IMR-90 (cell line): ENCODE results near the gene CDK2AP2. TPM values are rescaled to one million over a fixed set of nuclear protein-coding genes. Genes with fewer than 3 reads are reported as not detected.

Experiments used
- ATAC-seq: fragments of 200-7000 bp; cut with Tn5 transposase; 2 replicates; pipeline ENCODE4 v1.9.1; 2020; ENCODE audit warnings: low read depth, mild to moderate bottlenecking, moderate library complexity
- BruUV-seq: library from RNA; stranded (reverse); fragments of 400-500 nt; replicated peaks from 2 replicates; lab custom pipeline; 2021; lab: Mats Ljungman, UMichigan
- CTCF ChIA-PET: fragments of 300-600 bp; formaldehyde crosslinking; extraction: SDS; loops from one replicate; lab custom pipeline; 2021; ENCODE audit warnings: antibody characterized with exemption; lab: Yijun Ruan, JAX
- POLR2A ChIA-PET: fragments of 300-600 bp; sonication (Branson Sonifier 250); formaldehyde crosslinking; loops from one replicate; lab custom pipeline; 2022; ENCODE audit warnings: antibody characterized with exemption; ENCODE audit not compliant: unreplicated experiment; lab: Charles Lee
- DNase-seq: peaks from one replicate; pipeline ENCODE4 v3.0.0; 2013
- H2AFZ ChIP-seq: replicated peaks from 2 replicates; pipeline ENCODE3; 2013; ENCODE audit warnings: low read length, mild to moderate bottlenecking; ENCODE audit not compliant: poor library complexity
- H2AK5ac ChIP-seq: 2 replicates; pipeline ENCODE4 v1.6.1; 2013; ENCODE audit warnings: low read depth, low read length, inconsistent platforms
- H2AK9ac ChIP-seq: replicated peaks from 2 replicates; pipeline ENCODE3; 2013; ENCODE audit warnings: mild to moderate bottlenecking, low read depth, low read length, moderate library complexity; ENCODE audit not compliant: poor library complexity
- H2BK120ac ChIP-seq: 2 replicates; pipeline ENCODE4 v1.6.1; 2013; ENCODE audit warnings: low read depth, low read length, inconsistent platforms
- H2BK15ac ChIP-seq: 3 replicates; pipeline ENCODE4 v1.6.1; 2013; ENCODE audit warnings: low read depth, low read length, inconsistent platforms
- H2BK20ac ChIP-seq: 2 replicates; pipeline ENCODE4 v1.6.1; 2013; ENCODE audit warnings: low read depth, mild to moderate bottlenecking, inconsistent platforms, low read length, moderate library complexity
- H2BK5ac ChIP-seq: 2 replicates; pipeline ENCODE4 v1.6.1; 2013; ENCODE audit warnings: mild to moderate bottlenecking, low read depth, low read length, inconsistent platforms; ENCODE audit not compliant: poor library complexity, severe bottlenecking
- H3K14ac ChIP-seq: replicated peaks from 2 replicates; pipeline ENCODE4 v1.6.1; 2013; ENCODE audit warnings: low read depth, low read length, inconsistent platforms
- H3K18ac ChIP-seq: 2 replicates; pipeline ENCODE4 v1.6.1; 2013; ENCODE audit warnings: low read depth, low read length, control low read depth
- H3K23ac ChIP-seq: 2 replicates; pipeline ENCODE4 v1.6.1; 2013; ENCODE audit warnings: low read depth, low read length, inconsistent platforms
- H3K27ac ChIP-seq: 2 replicates; pipeline ENCODE4 v1.5.1; 2013; ENCODE audit warnings: mild to moderate bottlenecking, control low read depth, low read length; ENCODE audit not compliant: insufficient read depth
- H3K27me3 ChIP-seq: 2 replicates; pipeline ENCODE4 v1.6.1; 2013; ENCODE audit warnings: low read length; ENCODE audit not compliant: control insufficient read depth, insufficient read depth
- H3K36me3 ChIP-seq: 2 replicates; pipeline ENCODE4 v1.6.1; 2013; ENCODE audit warnings: low read length, mixed read lengths; ENCODE audit not compliant: control insufficient read depth, insufficient read depth
- H3K4ac ChIP-seq: 2 replicates; pipeline ENCODE4 v1.6.1; 2013; ENCODE audit warnings: low read depth, low read length, inconsistent platforms
- H3K4me1 ChIP-seq: 2 replicates; pipeline ENCODE4 v1.6.1; 2013; ENCODE audit warnings: low read length, mixed read lengths; ENCODE audit not compliant: control insufficient read depth, insufficient read depth
- H3K4me2 ChIP-seq: 2 replicates; pipeline ENCODE4 v1.6.1; 2013; ENCODE audit warnings: low read depth, mild to moderate bottlenecking, control low read depth, low read length, moderate library complexity
- H3K4me3 ChIP-seq: 2 replicates; pipeline ENCODE4 v1.5.1; 2013; ENCODE audit warnings: low read depth, mild to moderate bottlenecking, control low read depth, low read length, moderate library complexity; ENCODE audit not compliant: insufficient read depth
- H3K56ac ChIP-seq: 2 replicates; pipeline ENCODE4 v1.6.1; 2013; ENCODE audit warnings: low read length, inconsistent platforms; ENCODE audit not compliant: insufficient read depth; ENCODE audit errors: extremely low read depth
- H3K79me1 ChIP-seq, 2 experiments: 2 replicates each; pipeline ENCODE4 v1.6.1; 2013; ENCODE audit warnings: low read length in 2 of 2, inconsistent platforms in 1 of 2, low read depth in 1 of 2
- H3K9ac ChIP-seq: 2 replicates; pipeline ENCODE4 v1.6.1; 2013; ENCODE audit warnings: low read depth, low read length, control low read depth
- H3K9me1 ChIP-seq: 2 replicates; pipeline ENCODE4 v1.6.1; 2013; ENCODE audit warnings: low read length, inconsistent platforms; ENCODE audit not compliant: insufficient read depth
- H3K9me3 ChIP-seq: 2 replicates; pipeline ENCODE4 v1.6.1; 2013; ENCODE audit warnings: low read length; ENCODE audit not compliant: control insufficient read depth, insufficient read depth
- H4K20me1 ChIP-seq: 2 replicates; pipeline ENCODE4 v1.6.1; 2013; ENCODE audit warnings: low read length, inconsistent platforms; ENCODE audit not compliant: insufficient read depth
- H4K5ac ChIP-seq: 2 replicates; pipeline ENCODE4 v1.6.1; 2013; ENCODE audit warnings: mild to moderate bottlenecking, low read depth, low read length, control low read depth
- H4K8ac ChIP-seq, 2 experiments: 2 replicates each; pipeline ENCODE4 v1.6.1; 2013; ENCODE audit warnings: low read depth in 2 of 2, low read length in 2 of 2, control low read depth in 1 of 2, inconsistent platforms in 1 of 2
- H4K91ac ChIP-seq: 2 replicates; pipeline ENCODE4 v1.6.1; 2013; ENCODE audit warnings: low read depth, low read length, inconsistent platforms; ENCODE audit not compliant: insufficient read depth
- BHLHE40 ChIP-seq: fragments of 150-350 bp; IDR thresholded peaks from 2 replicates; pipeline ENCODE4 v1.6.1; 2016; ENCODE audit warnings: mild to moderate bottlenecking, low read depth, low read length
- CEBPB ChIP-seq: IDR thresholded peaks from 2 replicates; pipeline ENCODE4 v1.6.1; 2012; ENCODE audit warnings: low read depth, low read length, improper control_type of control experiment
- CHD1 ChIP-seq: IDR thresholded peaks from 2 replicates; pipeline ENCODE4 v1.6.1; 2012; ENCODE audit warnings: low read depth, low read length, improper control_type of control experiment
- FOS ChIP-seq: fragments of 150-350 bp; IDR thresholded peaks from 2 replicates; pipeline ENCODE4 v1.6.1; 2016; ENCODE audit warnings: low read depth, low read length
- MAZ ChIP-seq: IDR thresholded peaks from 2 replicates; pipeline ENCODE4 v1.6.1; 2012; ENCODE audit warnings: low read depth, mild to moderate bottlenecking, low read length, improper control_type of control experiment, moderate library complexity, borderline replicate concordance
- MXI1 ChIP-seq: IDR thresholded peaks from 2 replicates; pipeline ENCODE4 v1.6.1; 2012; ENCODE audit warnings: low read depth, mild to moderate bottlenecking, low read length, moderate library complexity, borderline replicate concordance
- NFE2L2 ChIP-seq: fragments of 150-350 bp; IDR thresholded peaks from 2 replicates; pipeline ENCODE4 v1.6.1; 2016; ENCODE audit warnings: low read depth, mild to moderate bottlenecking, low read length
- POLR2A ChIP-seq: IDR thresholded peaks from 2 replicates; pipeline ENCODE4 v1.6.1; 2012; ENCODE audit warnings: mild to moderate bottlenecking, low read depth, low read length
- RAD21 ChIP-seq: IDR thresholded peaks from 2 replicates; pipeline ENCODE4 v1.6.1; 2012; ENCODE audit warnings: low read length, improper control_type of control experiment
- RCOR1 ChIP-seq: IDR thresholded peaks from 2 replicates; pipeline ENCODE4 v1.6.1; 2012; ENCODE audit warnings: mild to moderate bottlenecking, low read length, improper control_type of control experiment; ENCODE audit not compliant: insufficient replicate concordance
- SMC3 ChIP-seq: fragments of 150-350 bp; IDR thresholded peaks from 2 replicates; pipeline ENCODE4 v1.6.1; 2016; ENCODE audit warnings: low read depth, mild to moderate bottlenecking, antibody characterized with exemption, low read length, moderate library complexity
- WGBS, 2 experiments: methylation state at CpG; one replicate each; pipeline versions ENCODE4 v1.1.5 to v1.1.7; 2013; ENCODE audit warnings: missing lambda C conversion rate in 2 of 2; ENCODE audit not compliant: insufficient read length in 1 of 2; ENCODE audit errors: extremely low coverage in 2 of 2; 5-methylcytosine and 5-hydroxymethylcytosine counted together
- dilution Hi-C: fragments of 300-500 bp; cut with HindIII; formaldehyde crosslinking; loops from one replicate; pipeline ENCODE4 v1.14.3; 2018; ENCODE audit warnings: low sequenced_read_pairs; ENCODE audit not compliant: unreplicated experiment
- in situ Hi-C: fragments of 300-500 bp; cut with MboI; formaldehyde crosslinking; loops from 3 replicates; pipeline ENCODE4 v1.14.3; 2019; ENCODE audit warnings: low sequenced_read_pairs, inconsistent platforms, mixed read lengths
- intact Hi-C: fragments of 100-400 bp; cut with micrococcal nuclease; formaldehyde crosslinking; loops from 2 replicates; pipeline ENCODE4 v1.10.0; 2022
- polyA plus RNA-seq, 3 experiments: library from polyadenylated mRNA; depleted of rRNA; stranded (reverse); fragments of >200 nt; gene quantifications; 2 replicates each; pipeline ENCODE4 v1.2.3, GENCODE V29; 2012; ENCODE audit warnings: low replicate concordance in 1 of 3
- total RNA-seq: library from RNA; depleted of rRNA; stranded (reverse); fragments of >200 nt; gene quantifications from 2 replicates; pipeline ENCODE4 v1.2.3, GENCODE V29; 2012

The CDK2AP2 gene
- total and polyA plus RNA-seq, 2 of the 4 experiments (the other 2 are of a cell fraction), result 8.1 to 44.7 TPM

GRCh38 chr11:67544616-67545242 is 36.8 kb upstream of the CDK2AP2 start:
- Histone ChIP-seq H4K8ac (no peak overlapping the region), H2BK20ac (no peak overlapping the region), H3K4me3 (no peak overlapping the region), H3K4me2 (no peak overlapping the region), H3K9me1 (no peaks in the 10 kb centered on the region), H3K56ac (no peak overlapping the region), H3K36me3 (no peaks in the 10 kb centered on the region), H2AFZ (no peak overlapping the region), H2BK15ac (no peak overlapping the region), H4K20me1 (no peaks in the 10 kb centered on the region), H3K79me1 (no peaks in the 10 kb centered on the region), H2AK9ac (no peak overlapping the region), H2BK5ac (no peak overlapping the region), H3K18ac (no peak overlapping the region), H2AK5ac (no peak overlapping the region), H3K4me1 (no peaks in the 10 kb centered on the region), H3K27ac (no peak overlapping the region), H3K4ac (no peak overlapping the region), H2BK120ac (no peak overlapping the region), H4K91ac (no peak overlapping the region), H3K23ac (no peak overlapping the region), H3K14ac (no peak overlapping the region), H3K27me3 (peaks cover 25% of the 10 kb centered on the region), H3K9ac (no peak overlapping the region), H4K5ac (no peak overlapping the region), H3K9me3 (no peaks in the 10 kb centered on the region)
- TF ChIP-seq MAZ (no peak), MXI1 (no peak), CEBPB (no peak), SMC3 (no peak), RAD21 (no peak), NFE2L2 (no peak), CHD1 (no peak), POLR2A (no peak), RCOR1 (no peak), FOS (no peak), BHLHE40 (no peak)
- no TSS peak for BruUV-seq
- ChIA-PET POLR2A (no interaction called here), CTCF (no interaction called here)
- WGBS, 2 experiments, result 53% methylated on average over 6 of the region's 10 CpGs; no CpG with 5 or more reads in 1 of the 2 experiments
- dilution Hi-C loops (no loop called here), in situ Hi-C loops (no loop called here), intact Hi-C loops (no loop called here)
- ATAC-seq, result no peak
- DNase-seq, result no peak
